Measurements from ENCODE around the gene ESYT2. TPM values are rescaled to one million over a fixed set of nuclear protein-coding genes. Genes with fewer than 3 reads are reported as not detected.

Gene ESYT2
- polyA plus RNA-seq, 4 donors, result 42.3 to 62.5 (median 47.9) TPM

GRCh38 chr7:158729646-158730382, 99.5 kb downstream of the ESYT2 start:
- no peak for DNase-seq (ENCODE audit: low read depth in 4 of 4, low spot score in 2 of 4)

- no peak for DNase-seq (ENCODE audit: low read depth in 4 of 4, low spot score in 2 of 4)
These were observed 100.2 kb downstream of the ESYT2 start for GRCh38 chr7:158728911-158729645.

DNA sequence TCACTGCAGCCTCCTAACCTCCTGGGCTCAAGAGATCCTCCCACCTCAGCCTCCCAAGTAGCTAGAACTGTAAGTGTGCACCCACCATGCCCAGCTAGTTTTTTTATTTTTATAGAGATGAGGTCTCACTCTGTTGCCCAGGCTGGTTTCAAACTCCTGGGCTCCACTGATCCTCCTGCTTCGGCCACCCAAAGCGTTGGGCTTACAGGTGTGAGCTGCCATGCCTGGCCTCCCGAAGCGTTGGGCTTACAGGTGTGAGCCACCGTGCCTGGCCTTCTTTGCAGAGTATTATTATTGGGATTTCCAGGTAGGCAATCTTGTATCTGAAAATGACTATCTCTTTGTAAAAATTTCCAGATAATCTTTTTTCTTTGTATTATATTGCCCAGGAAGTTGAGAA, 101.6 kb downstream of the ESYT2 start:
- DNase-seq (ENCODE audit: low read depth in 4 of 4, low spot score in 2 of 4), result no peak

DNA sequence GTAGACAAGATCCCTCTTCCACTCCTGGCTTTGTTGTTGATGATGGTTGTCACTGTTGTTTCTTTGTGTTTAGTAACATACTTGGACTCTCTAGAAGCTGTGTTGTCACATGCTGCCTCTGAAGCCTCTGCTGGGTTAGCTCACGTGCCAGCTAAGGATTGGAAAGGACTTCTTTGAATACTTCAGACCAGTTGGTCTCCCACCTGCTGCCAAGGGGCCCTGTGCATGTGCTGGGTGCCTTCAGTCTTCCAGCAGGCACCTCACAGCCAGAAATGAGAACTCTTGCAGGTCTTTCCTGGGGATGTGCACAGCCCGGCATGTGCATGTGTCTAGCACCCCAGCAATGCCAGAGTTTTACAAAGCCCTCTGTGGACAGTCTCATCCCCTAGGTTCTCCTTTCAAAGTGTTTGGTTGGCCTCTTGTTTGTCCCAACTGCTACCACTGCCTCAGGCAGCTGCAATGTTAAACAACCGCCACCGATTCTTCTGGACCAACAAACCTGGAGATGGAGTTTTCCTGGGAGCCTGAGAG, 103.0 kb downstream of the ESYT2 start:
- no peak for DNase-seq (ENCODE audit: low read depth in 4 of 4, low spot score in 2 of 4)

DNA sequence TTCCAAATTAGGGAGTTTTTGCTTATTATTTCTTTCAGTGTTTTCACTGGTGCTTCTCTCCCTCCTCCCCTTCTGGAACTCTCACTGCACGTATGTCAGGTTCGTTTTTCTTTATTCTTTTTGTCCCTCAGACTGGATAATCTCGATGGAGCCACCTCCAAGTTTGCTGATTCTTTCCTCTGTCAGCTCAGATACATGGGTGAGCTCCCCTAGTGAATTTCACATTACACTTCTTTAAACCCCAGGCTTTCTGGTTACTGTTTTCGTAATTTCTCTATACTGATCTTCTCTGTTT, 103.9 kb downstream of the ESYT2 start:
- DNase-seq (ENCODE audit: low read depth in 4 of 4, low spot score in 2 of 4), result no peak

GRCh38 chr7:158724658-158725505, 104.4 kb downstream of the ESYT2 start:
- DNase-seq (ENCODE audit: low read depth in 4 of 4, low spot score in 2 of 4), result no peak

GRCh38 chr7:158723714-158724385, 105.5 kb downstream of the ESYT2 start:
- DNase-seq (ENCODE audit: low read depth in 4 of 4, low spot score in 2 of 4), result no peak

GRCh38 chr7:158723266-158723665, 106.0 kb downstream of the ESYT2 start:
- no peak for DNase-seq (ENCODE audit: low read depth in 4 of 4, low spot score in 2 of 4)

DNA sequence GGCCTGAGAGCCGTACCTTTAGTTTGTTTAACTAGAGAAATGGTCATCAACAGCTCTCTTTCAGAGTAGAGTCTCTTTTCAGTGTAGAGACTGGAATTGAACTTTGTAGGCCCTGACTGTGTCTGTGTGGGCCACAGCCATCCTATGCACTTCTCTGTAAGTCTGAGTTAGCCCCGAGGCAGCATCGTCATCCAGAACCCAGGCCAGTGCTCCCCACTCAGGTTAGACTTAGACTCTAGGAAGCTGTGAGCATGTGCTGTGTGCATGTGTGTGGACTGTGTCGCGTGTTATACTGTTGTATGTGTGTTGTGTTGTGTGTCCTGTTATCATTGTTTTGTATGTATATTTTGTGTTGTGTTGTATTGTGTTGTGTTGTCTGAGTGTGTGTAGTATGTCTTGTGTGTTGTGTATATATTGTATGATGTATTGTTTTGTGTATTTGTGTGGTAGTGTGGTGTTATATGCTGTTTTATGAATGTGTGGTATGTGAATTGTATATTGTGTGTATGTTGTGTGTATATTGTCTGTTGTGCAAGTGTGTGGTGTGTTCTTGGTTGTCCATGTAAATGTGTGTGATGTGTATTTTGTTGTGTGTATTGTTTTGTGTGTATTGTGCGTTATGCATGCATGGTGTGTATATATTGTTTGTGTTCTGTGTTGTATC, 106.6 kb downstream of the ESYT2 start:
- no peak for DNase-seq (ENCODE audit: low read depth in 4 of 4, low spot score in 2 of 4)

DNA sequence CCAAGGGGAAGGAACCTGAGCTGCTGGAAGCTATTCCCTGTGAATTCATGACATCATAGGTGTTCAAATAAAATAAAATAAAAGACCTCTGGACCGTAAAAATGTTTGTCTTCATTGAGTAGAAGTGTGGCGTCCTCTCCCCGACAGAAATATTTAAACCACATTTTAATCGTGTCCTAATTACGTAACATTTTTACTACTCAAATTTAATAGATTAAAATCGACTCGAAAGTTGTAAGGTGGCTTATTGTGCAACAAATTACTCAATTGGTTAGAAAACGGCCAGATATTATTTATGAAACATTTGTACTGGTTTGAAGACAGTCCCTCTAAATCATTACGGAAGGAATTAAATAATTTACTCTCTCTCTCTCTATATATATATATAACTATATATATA, 109.2 kb downstream of the ESYT2 start:
- DNase-seq (ENCODE audit: low read depth in 4 of 4, low spot score in 2 of 4), result no peak

DNA sequence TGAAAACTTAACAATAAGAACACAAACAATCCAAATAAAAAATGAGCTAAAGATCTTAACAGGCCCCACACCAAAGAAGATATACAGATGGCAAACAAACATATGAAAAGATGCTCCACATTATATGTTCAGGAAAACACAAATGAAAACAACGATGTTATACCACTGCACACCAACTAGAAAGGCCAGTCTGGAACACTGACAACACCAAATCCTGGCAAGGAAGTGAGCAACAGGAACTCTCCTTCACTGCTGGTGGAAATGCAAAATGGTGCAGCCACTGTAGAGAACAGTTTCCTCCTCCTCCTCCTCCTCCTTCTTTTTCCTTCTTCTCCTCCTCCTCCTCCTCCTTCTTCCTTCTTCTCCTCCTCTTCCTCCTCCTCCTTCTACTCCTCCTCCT, 112.5 kb downstream of the ESYT2 start:
- DNase-seq (ENCODE audit: low read depth in 4 of 4, low spot score in 2 of 4), result no peak

GRCh38 chr7:158710651-158711102, 118.6 kb downstream of the ESYT2 start:
- DNase-seq (ENCODE audit: low read depth in 4 of 4, low spot score in 2 of 4), result no peak

- no peak for DNase-seq (ENCODE audit: low read depth in 4 of 4, low spot score in 2 of 4)
These were observed 121.7 kb downstream of the ESYT2 start for GRCh38 chr7:158707610-158708009.

- DNase-seq (ENCODE audit: low read depth in 4 of 4, low spot score in 2 of 4), result no peak
These were observed 122.4 kb downstream of the ESYT2 start for GRCh38 chr7:158706710-158707590.

DNA sequence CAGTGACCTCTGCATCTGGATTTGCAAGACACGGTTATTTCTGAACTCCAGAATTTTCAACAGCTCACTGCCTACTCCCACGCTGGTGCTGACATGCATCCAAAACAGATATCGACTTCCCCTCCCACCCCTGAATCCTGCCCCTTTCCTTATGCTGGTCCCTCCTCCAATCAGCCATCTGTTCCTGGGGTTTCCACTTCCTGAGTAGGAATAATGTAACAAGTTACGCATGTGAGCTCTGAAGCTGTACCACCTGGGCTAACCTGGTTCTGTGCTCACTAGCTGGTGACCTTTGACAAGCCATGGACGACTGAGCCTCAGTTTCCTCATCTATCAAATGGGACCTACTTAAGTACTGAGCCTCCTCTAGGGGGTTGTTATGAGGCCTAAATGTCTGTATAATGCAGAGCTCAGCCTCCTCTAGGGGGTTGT, 123.0 kb downstream of the ESYT2 start:
- DNase-seq (ENCODE audit: low read depth in 4 of 4, low spot score in 2 of 4), result no peak

- DNase-seq (ENCODE audit: low read depth in 4 of 4, low spot score in 2 of 4), result peak in 2 of 4 donors; percentile 3 to 16
These were observed 124.0 kb downstream of the ESYT2 start for GRCh38 chr7:158705234-158705850.

DNA sequence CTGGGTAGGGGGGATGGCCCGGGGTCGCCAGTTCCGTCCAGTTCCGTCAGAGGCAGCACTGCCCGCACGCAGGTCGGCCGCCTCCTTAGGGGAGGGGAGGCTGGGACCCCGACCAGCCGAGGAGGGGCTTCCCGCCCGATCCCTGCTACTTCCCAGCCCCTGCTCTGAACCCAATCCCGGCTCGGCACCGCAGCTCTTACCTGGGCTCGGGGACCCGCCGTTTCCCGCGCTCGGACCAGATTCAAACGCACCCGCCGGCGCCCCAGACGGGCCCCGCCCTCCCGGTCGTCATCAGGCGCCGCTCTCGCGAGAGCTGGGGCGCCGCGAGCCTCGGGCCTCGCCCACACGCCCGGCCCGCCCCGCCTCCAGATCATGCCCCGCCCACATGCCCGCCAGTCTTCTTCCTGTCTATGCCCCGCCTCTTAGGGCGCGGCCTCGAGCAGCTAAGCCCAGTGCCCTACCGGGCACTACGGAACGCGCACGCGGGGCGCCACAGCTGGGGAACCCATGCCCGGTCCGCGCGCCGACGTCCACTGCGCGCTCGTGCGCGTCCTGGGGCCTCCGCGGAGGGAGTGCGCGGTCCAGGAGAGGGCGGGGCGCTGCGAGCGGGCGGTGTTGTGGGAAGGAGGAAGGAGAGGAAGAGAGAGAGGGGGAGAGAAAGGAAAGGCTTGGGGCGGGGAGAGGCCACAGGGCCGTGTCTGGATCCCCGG, 124.6 kb downstream of the ESYT2 start, which contains the start of gene NCAPG2:
Gene NCAPG2 (minus strand): TSS at position 281 of the 710 bp plus-strand sequence. CDS start 2,905 bp downstream, outside the sequence.
- DNase-seq (ENCODE audit: low read depth in 4 of 4, low spot score in 2 of 4), result peak; percentile 88 to 95 (median 92)
